Kidney (tissue), 14 donors: ENCODE data around the gene ACVR1C. TPM values are rescaled to one million over a fixed set of nuclear protein-coding genes. Genes with fewer than 3 reads are reported as not detected.

Experiments used
- DNase-seq, 5 donors: peaks; one replicate each; pipeline ENCODE4 v3.0.0-alpha.2; 2013 to 2020
- FAIRE-seq: peaks from 2 replicates; lab custom pipeline; 2012; peaks lifted over from hg19 to GRCh38; lab: Jason Lieb, UNC
- H3K27ac ChIP-seq, 2 donors: one replicate each; pipeline ENCODE4 v1.7.0; 2013; ENCODE audit warnings: low read depth in 2 of 2, low read length in 2 of 2, inconsistent platforms in 1 of 2
- H3K27me3 ChIP-seq: one replicate; pipeline ENCODE4 v1.7.1; 2013; ENCODE audit warnings: low read length, inconsistent platforms; ENCODE audit not compliant: control insufficient read depth, insufficient read depth
- H3K36me3 ChIP-seq, 3 donors: one replicate each; pipeline versions ENCODE4 v1.7.0 to v1.7.1; 2013; ENCODE audit warnings: low read length in 3 of 3, control low read depth in 1 of 3, inconsistent platforms in 1 of 3; ENCODE audit not compliant: insufficient read depth in 3 of 3, control insufficient read depth in 2 of 3
- H3K4me1 ChIP-seq, 3 donors: one replicate each; pipeline versions ENCODE4 v1.7.0 to v1.7.1; 2013; ENCODE audit warnings: low read length in 3 of 3, inconsistent platforms in 1 of 3, low read depth in 1 of 3; ENCODE audit not compliant: control insufficient read depth in 2 of 3, insufficient read depth in 2 of 3
- H3K4me3 ChIP-seq, 3 donors: one replicate each; pipeline versions ENCODE4 v1.7.0 to v1.8.1; 2013; ENCODE audit warnings: low read length in 3 of 3, control low read depth in 1 of 3, inconsistent platforms in 1 of 3
- H3K9ac ChIP-seq, 3 donors: one replicate each; pipeline versions ENCODE4 v1.7.0 to v1.7.1; 2013; ENCODE audit warnings: low read length in 3 of 3, control low read depth in 1 of 3, inconsistent platforms in 1 of 3
- H3K9me3 ChIP-seq, 3 donors: one replicate each; pipeline versions ENCODE4 v1.7.0 to v1.7.1; 2013; ENCODE audit warnings: low read length in 3 of 3, control low read depth in 1 of 3, inconsistent platforms in 1 of 3; ENCODE audit not compliant: control insufficient read depth in 2 of 3, insufficient read depth in 1 of 3
- intact Hi-C: fragments of 100-400 bp; cut with DNase I; formaldehyde crosslinking; loops from one replicate; pipeline ENCODE4 v1.11.1; 2022
- polyA plus RNA-seq: library from polyadenylated mRNA; stranded (reverse); fragments of 350-450 nt; fragmentation: Illumina TruSeq; extraction: RNeasy Lipid Tissue Mini Kit (QIAGEN cat#74804); gene quantifications from one replicate; pipeline ENCODE4 v1.2.3, GENCODE V29; 2014; ENCODE audit warnings: low read depth, low replicate concordance; ENCODE audit not compliant: insufficient read depth
- total RNA-seq: library from RNA; stranded (reverse); fragmentation: NEBNext Ultra II Directional; extraction: Animal tissue kit (Norgen Biotek cat#: 25700); gene quantifications from one replicate; pipeline ENCODE4 v1.2.1, GENCODE V29; 2021
- TF ChIP-seq, protein P1 (sequence below): IDR thresholded peaks from 3 replicates; pipeline ENCODE4 v1.5.1; 2012; ENCODE audit warnings: mild to moderate bottlenecking, moderate library complexity, borderline replicate concordance; ENCODE audit not compliant: insufficient read depth; ENCODE audit errors: extremely low read depth
- donor health status: control.
- donor health status: control.
- donor health status: control.
- donor health status: control.
- donor health status: control.
- donor health status: DM: yes; HTN: yes; CAD: no.
- donor health status: Normal renal cell carcinoma (clear cell type).

The ACVR1C gene
- total and polyA plus RNA-seq, 2 donors from 2014 or later, result 0.28 to 0.79 TPM

DNA sequence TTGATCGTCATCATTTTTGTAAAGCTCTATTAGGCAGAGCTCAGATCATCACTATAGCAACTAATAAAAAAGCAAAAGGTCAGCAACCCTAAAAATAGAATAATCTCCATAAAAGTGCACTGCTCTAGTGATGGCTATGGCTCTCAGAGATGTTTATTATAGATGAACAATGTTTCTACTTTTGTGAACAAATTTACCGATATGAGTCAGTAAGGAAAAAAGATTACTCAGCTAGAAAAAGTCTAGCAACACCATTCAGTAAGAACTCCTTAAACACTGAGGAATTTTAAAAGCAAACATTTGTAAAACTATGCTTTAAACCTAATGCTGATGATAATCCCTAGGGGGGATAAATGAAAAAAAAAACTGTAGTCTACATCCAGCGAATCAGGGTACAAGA is 69.6 kb downstream of the ACVR1C start:
- no peak for FAIRE-seq

DNA sequence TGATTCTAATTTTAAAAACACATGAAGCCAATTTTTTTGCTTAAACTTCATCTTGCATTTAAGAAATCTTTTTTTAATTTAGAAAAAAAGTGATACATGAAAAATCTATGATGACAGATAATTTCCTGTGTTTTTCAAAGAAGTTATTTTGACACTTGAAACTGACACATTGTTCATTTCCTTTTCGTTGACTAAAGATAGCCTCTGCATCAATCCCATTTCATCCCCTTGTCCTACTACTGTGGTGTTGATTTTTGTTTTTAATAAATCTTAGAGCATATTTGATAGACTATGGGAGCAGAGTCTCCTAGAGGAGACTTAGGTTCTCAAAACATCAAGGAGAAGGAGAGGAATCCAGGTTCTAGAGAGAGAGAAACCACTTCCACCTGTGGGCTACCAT is 70.9 kb downstream of the ACVR1C start:
- no peaks in the 10 kb centered on the region for H3K4me1 ChIP-seq
- H3K27me3 ChIP-seq, result no peaks in the 10 kb centered on the region
- FAIRE-seq (no peak), DNase-seq (no peak)
- H3K9me3 ChIP-seq, result no peaks in the 10 kb centered on the region
- TF ChIP-seq, protein P1, sequence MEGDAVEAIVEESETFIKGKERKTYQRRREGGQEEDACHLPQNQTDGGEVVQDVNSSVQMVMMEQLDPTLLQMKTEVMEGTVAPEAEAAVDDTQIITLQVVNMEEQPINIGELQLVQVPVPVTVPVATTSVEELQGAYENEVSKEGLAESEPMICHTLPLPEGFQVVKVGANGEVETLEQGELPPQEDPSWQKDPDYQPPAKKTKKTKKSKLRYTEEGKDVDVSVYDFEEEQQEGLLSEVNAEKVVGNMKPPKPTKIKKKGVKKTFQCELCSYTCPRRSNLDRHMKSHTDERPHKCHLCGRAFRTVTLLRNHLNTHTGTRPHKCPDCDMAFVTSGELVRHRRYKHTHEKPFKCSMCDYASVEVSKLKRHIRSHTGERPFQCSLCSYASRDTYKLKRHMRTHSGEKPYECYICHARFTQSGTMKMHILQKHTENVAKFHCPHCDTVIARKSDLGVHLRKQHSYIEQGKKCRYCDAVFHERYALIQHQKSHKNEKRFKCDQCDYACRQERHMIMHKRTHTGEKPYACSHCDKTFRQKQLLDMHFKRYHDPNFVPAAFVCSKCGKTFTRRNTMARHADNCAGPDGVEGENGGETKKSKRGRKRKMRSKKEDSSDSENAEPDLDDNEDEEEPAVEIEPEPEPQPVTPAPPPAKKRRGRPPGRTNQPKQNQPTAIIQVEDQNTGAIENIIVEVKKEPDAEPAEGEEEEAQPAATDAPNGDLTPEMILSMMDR, result no peak
- H3K36me3 ChIP-seq, result no peaks in the 10 kb centered on the region
- no peak overlapping the region for H3K9ac ChIP-seq
- H3K27ac ChIP-seq, result no peak overlapping the region
- H3K4me3 ChIP-seq, result no peak overlapping the region
- intact Hi-C loops, result no loop called here

More for the DNA sequence above, 69.6 kb downstream of the ACVR1C start:
- Histone ChIP-seq H3K9me3 (no peaks in the 10 kb centered on the region), H3K9ac (no peak overlapping the region), H3K27ac (no peak overlapping the region), H3K4me3 (no peak overlapping the region), H3K4me1 (no peaks in the 10 kb centered on the region), H3K36me3 (no peaks in the 10 kb centered on the region), H3K27me3 (no peaks in the 10 kb centered on the region)
- DNase-seq, result no peak
- TF ChIP-seq, protein P1, result no peak
- intact Hi-C loops, result no loop called here

DNA sequence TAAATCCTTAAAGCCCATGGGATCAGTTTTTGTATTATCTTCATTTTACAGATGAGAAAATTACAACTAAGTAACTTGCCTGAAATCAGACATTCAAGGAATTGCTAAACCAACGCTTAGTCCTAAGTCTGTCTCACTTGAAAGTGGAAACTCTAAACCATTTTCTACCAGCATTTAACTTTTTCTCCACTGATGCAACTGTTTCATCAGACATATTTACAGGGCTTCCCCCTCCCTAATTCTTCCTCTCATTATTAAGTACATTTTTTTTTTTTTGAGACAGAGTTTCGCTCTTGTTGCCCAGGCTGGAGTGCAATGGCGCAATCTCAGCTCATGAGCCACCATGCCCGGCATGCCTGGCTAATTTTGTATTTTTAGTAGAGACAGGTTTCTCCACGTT is 88.6 kb downstream of the ACVR1C start:
- H3K27me3 ChIP-seq, result no peaks in the 10 kb centered on the region
- H3K36me3 ChIP-seq, result no peaks in the 10 kb centered on the region
- TF ChIP-seq, protein P1, result no peak
- no peak overlapping the region for H3K9ac ChIP-seq
- no peak overlapping the region for H3K4me3 ChIP-seq
- intact Hi-C loops, result no loop called here
- no peaks in the 10 kb centered on the region for H3K9me3 ChIP-seq
- no peaks in the 10 kb centered on the region for H3K4me1 ChIP-seq
- FAIRE-seq (no peak), DNase-seq (no peak)
- H3K27ac ChIP-seq, result no peak overlapping the region

DNA sequence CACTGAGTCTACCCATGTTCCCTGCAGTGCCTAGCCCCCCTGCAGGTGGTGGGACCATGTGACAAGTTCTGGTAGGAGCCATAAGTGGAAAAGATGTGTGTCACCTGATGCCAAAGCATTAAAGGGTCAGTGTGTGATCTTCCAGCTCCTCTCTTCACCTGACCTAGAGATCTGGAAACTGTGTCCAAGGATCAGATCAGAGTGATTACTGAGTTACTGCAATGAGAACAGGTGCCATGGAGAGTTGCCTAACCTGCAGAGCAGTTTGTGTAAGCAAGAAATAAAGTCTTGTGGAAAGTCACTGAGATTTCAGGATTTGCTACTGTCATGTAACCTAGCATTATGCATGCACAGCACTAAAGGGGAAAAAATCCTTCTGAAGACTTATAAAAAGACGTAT is 90.6 kb downstream of the ACVR1C start:
- H3K9me3 ChIP-seq, result no peaks in the 10 kb centered on the region
- intact Hi-C loops, result no loop called here
- H3K4me1 ChIP-seq, result no peaks in the 10 kb centered on the region
- H3K27ac ChIP-seq, result no peak overlapping the region
- no peak for FAIRE-seq
- no peak for DNase-seq
- no peak overlapping the region for H3K9ac ChIP-seq
- no peaks in the 10 kb centered on the region for H3K27me3 ChIP-seq
- no peaks in the 10 kb centered on the region for H3K36me3 ChIP-seq
- no peak overlapping the region for H3K4me3 ChIP-seq
- TF ChIP-seq, protein P1, result no peak
